GM18507 (cell line): ENCODE data around the gene ARMC3.
"Not testable (repeated sequence)": the region's sequence is repeated elsewhere in the genome, so short reads cannot be mapped to it uniquely, and the experiment has no call there.

Source experiments
- DNase-seq: peaks from one replicate; pipeline ENCODE4 v3.0.0; 2011; ENCODE audit warnings: low read depth; ENCODE audit not compliant: insufficient read length; ENCODE audit errors: extremely low spot score
- FAIRE-seq: peaks from 2 replicates; lab custom pipeline; 2011; peaks lifted over from hg19 to GRCh38; lab: Jason Lieb, UNC

ARMC3 gene

DNA sequence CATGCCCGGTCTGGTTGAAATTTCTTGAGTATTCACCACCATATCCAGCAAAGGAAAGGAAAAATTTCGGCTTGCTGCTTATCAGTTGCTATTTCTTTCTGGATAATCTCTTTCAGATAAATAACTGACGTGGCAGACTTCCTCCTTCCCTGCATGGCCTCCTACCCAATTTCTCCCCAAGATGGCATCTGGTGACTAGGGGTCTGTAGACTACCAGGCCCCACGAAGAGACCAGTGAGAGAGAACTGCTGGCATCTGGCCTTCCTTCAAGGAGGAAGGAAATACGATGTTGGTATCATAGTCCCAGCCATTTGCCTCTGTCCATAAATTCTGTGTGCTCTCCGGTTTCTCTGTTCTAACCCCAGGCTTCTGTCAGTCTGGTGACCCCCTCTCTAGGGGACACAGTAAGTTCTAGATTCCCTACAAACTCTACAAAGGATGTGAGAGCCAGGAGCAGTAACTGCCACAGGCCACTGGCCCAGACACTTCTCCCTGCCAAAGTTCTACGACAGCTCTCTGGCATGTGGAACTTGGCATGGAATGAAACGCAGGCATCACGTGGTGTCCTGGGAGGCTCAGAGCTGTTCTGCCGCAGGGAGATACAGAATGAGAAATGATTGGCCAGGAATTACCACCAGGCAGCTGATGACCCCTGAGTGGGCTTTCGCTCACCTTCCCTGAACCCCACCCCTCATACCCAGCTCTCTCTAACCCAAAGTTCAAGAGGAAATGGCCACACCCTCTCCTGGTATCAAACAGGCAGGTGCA is 137.5 kb downstream of the ARMC3 start:
- DNase-seq: no peak
- no peak for FAIRE-seq

- no peak for DNase-seq
- FAIRE-seq: no peak
Measured at GRCh38 chr10:23067337-23067736, 139.5 kb downstream of the ARMC3 start.

DNA sequence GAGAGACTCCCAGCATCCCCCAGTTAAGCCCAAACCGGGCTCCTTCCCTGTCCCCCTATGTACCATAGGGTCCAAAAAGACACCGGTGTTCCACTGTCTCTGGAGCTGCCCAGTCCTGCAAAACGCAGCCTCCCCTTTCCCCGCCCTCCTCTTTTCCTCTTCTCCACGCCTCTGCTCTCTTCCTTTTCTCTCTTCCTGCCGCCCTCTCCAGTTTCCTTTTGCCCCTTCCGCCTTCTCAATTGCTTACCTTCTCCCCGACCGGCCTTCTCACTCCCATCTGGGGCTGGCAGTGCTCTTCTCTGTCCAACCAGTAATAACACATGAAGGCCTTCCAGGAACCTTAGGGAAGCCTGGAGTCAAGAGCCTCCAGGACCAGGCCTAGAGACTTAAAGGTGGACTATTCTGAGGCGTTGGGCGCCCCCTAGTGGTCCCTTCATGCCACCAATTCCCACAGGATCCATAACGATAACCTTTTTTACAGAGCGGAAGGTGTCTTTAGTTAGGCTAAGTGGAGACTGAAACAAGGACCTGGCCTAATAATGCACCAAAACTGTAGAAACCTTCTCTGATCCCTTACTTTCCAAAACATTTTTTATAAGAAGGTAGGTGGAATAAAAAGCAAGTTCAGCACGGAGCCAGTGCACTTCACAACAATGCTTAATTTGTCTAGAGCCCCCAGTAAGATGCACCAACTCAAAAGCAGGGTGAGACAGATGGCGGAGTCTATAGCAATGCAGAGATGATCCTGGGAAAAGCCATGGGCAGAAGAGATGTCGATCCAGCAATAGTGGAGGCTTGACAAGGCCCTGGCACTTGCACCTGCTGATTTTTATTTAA is 140.3 kb downstream of the ARMC3 start:
- peak; percentile 29 for DNase-seq
- peak; percentile 59 for FAIRE-seq

DNA sequence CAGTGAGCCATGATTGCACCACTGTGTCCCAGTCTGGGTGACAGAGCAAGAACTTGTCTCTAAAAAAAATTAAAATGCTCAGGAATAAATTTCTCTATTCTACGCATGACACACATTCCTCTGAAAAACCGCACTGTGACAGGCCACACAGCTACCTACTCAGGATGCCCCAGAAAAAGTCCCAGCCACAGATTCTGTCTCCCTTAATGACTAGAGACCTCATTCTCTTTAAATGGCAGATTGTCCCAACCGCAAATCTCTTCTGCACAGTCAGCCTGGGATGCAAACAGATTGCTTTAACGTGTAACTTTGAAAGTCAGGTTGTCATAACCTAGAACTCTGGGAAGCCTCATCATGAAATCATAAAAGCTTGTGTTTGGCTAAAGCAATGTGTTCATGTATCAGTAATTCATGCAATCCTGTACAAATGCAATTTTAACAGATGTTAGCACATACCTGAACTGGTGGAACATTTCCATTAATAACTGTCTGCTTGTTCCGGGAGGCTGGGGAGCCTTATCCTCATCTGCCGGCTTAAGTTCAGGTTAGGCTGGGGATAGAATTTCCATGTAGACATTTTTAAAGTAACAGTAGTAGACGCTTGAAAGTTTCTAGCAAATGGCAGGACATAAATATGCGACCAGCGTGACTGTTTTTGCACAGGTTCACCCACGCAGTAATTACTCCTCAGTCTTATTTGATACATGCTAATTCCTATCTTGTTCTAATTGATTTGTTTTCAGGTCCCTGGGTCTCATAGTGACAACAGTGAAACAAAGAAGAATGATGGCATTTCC is 141.4 kb downstream of the ARMC3 start:
- DNase-seq (no peak), FAIRE-seq (no peak)

DNA sequence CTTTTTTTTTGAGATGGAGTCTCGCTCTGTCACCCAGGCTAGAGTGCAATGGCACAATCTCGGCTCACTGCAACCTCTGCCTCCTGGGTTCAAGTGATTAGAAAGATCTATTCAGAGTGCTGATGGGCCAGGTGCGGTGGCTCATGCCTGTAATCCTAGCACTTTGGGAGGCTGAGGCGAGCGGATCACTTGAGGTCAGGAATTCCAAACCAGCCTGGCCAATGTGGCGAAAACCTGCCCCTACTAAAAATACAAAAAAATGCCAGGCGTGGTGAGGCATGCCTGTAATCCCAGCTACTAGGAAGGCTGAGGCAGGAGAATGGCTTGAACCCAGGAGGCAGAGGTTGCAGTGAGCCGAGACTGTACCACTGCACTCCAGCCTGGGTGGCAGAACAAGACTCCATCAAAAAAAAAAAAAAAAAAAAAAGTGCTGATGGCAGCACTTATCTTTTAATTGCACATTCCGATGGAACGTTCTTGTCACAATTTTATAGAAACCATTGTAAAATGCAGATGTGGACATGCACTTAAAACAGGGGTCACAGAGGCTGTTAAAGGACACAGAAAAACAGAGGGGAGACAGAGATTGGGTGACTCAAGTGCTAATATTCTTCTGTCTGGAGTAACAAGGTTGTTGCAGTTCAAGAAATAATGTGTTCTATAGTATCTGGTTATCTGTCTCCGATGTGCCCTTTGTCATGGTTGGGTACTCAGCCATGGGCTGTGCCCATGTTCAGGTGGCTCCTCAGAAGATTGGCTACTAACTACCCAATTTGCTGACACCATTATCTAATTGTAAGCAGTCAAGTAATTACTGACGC is 142.4 kb downstream of the ARMC3 start:
- DNase-seq, FAIRE-seq: not testable (repeated sequence)

DNA sequence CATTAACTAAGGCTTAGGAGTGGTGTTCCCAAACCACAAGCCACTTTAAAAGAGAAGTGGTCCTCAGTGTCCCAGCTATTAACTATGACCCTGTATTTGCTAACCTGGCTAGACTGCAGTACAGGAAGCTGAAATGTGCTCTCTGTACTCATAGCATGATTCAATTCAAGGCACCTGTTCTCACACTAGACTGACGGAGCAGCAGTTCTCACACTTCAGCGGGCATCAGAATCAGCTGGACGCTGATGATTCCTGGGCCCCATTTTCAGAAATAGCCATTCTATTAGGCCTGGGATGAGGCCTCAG is 143.0 kb downstream of the ARMC3 start:
- DNase-seq: no peak
- no peak for FAIRE-seq

- FAIRE-seq, DNase-seq: not testable (repeated sequence)
Measured at GRCh38 chr10:23072593-23072992, 144.7 kb downstream of the ARMC3 start.

DNA sequence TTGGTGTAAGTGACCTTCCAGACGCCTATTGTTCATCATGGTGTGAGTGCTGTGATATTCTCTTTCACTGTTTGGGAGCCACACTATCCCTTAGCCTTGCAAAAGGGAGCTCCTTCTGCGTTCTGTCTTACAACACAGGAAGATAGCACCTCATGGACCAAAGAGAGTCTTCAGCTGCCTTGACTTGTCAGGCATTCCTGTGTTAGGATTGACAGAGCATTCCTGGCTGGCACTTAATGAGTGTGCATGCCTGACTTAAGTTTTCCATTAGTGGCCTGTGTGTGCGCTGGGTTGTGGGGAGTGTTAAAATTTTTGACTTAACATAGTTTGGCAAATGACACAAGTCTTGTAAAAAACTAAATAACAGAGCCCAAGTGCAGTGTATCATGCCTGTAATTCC is 145.7 kb downstream of the ARMC3 start:
- FAIRE-seq (no peak), DNase-seq (no peak)

GRCh38 chr10:23075672-23076071 is 147.8 kb downstream of the ARMC3 start:
- no peak for DNase-seq

GRCh38 chr10:23078114-23078513 is 150.3 kb downstream of the ARMC3 start:
- FAIRE-seq (no peak), DNase-seq (no peak)

More at GRCh38 chr10:23075672-23076071, 147.8 kb downstream of the ARMC3 start:
- no peak for FAIRE-seq

DNA sequence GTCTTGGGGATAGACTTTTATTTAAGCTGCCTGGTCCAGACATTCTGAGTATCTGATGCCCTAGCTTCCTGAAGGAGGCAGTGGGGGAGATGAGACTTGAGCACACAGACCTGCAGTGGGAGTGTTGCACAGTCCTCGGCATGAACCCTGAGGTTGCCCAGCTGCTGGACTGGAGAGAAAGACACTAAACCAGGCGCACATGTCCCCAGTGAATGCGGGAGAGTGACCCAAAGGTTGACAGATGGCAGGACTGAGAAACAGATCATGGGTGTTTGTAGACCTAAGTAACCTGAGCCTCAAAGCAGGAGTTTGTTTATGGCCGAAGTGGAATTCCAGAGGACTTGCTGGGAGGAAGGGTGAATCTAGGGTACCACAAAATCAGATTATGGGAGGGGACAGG is 151.8 kb downstream of the ARMC3 start:
- FAIRE-seq: no peak
- DNase-seq: no peak

- FAIRE-seq (no peak), DNase-seq (no peak)
Measured at GRCh38 chr10:23080262-23080661, 152.4 kb downstream of the ARMC3 start.

- no peak for FAIRE-seq
- DNase-seq: no peak
Measured at GRCh38 chr10:23081221-23081750, 153.4 kb downstream of the ARMC3 start.

GRCh38 chr10:23081891-23082290 is 154.0 kb downstream of the ARMC3 start:
- peak; percentile 31 for FAIRE-seq

More at GRCh38 chr10:23081891-23082290, 154.0 kb downstream of the ARMC3 start:
- DNase-seq: no peak
